Activated CD4-positive, alpha-beta T cell treated with anti-CD3 and anti-CD28 coated beads for 36 hours (primary cell): ENCODE measurements around the gene PDGFRB. TPM values are rescaled to one million over a fixed set of nuclear protein-coding genes. Genes with fewer than 3 reads are reported as not detected.

Experiments used
- ATAC-seq: fragments of 200-7000 bp; cut with Tn5 transposase; one replicate; pipeline ENCODE4 v1.10.0; 2021; ENCODE audit warnings: mild to moderate bottlenecking, moderate library complexity
- CTCF ChIA-PET: fragments of 350-600 bp; sonication (Branson Sonifier 250); formaldehyde crosslinking; loops from one replicate; lab custom pipeline; 2021; ENCODE audit warnings: antibody characterized with exemption; lab: Charles Lee
- POLR2A ChIA-PET: fragments of 350-600 bp; sonication (Branson Sonifier 250); formaldehyde crosslinking; loops from one replicate; lab custom pipeline; 2021; ENCODE audit warnings: antibody characterized with exemption, inconsistent platforms; lab: Charles Lee
- DNase-seq: peaks from one replicate; pipeline ENCODE4 v3.0.0-alpha.2; 2020
- H3K27ac Mint-ChIP-seq: one replicate; pipeline ENCODE4 v1.8.0; 2021; ENCODE audit warnings: mixed read lengths
- H3K27me3 Mint-ChIP-seq: one replicate; pipeline ENCODE4 v1.8.0; 2021; ENCODE audit warnings: mixed read lengths
- H3K36me3 Mint-ChIP-seq: one replicate; pipeline ENCODE4 v1.8.0; 2021; ENCODE audit warnings: low read depth, mixed read lengths
- H3K4me1 Mint-ChIP-seq: one replicate; pipeline ENCODE4 v1.8.0; 2021; ENCODE audit warnings: mixed read lengths
- H3K4me3 Mint-ChIP-seq: one replicate; pipeline ENCODE4 v1.8.0; 2021; ENCODE audit warnings: mild to moderate bottlenecking, moderate library complexity, mixed read lengths
- H3K9me3 Mint-ChIP-seq: one replicate; pipeline ENCODE4 v1.8.0; 2021; ENCODE audit warnings: low read depth, mixed read lengths
- intact Hi-C, 2 experiments: fragments of 100-400 bp; cut with DNase I in 1 of 2; cut with micrococcal nuclease in 1 of 2; formaldehyde crosslinking; loops; one replicate each; pipeline versions ENCODE4 v1.14.2 to v1.15.1; 2022 to 2024; cut with DNase I, micrococcal nuclease
- total RNA-seq, 2 experiments: library from RNA; stranded (reverse); gene quantifications; one replicate each; pipeline ENCODE4 v1.2.3, GENCODE V29; 2021

PDGFRB gene
- total RNA-seq, 2 experiments from 2014 or later: not detected

- CTCF ChIA-PET: interaction anchor here (0.7 to 1.3 kb wide), 6 partner anchors 9 to 459 kb away, joined by 3 read pairs; no protein-coding TSS in a partner anchor
Measured at GRCh38 chr5:150118561-150119229, 37.0 kb downstream of the PDGFRB start.

GRCh38 chr5:150117945-150118560 is 37.6 kb downstream of the PDGFRB start:
- Mint-ChIP-seq H3K4me3 (no peak overlapping the region), H3K36me3 (no peaks in the 10 kb centered on the region), H3K27me3 (no peaks in the 10 kb centered on the region), H3K4me1 (no peaks in the 10 kb centered on the region), H3K9me3 (no peaks in the 10 kb centered on the region), H3K27ac (no peak overlapping the region)
- DNase-seq (no peak), ATAC-seq (no peak)
- intact Hi-C loops: no loop called here
- ChIA-PET POLR2A (no interaction called here), CTCF (interaction anchor here (0.7 to 1.3 kb wide), 5 partner anchors 11 to 459 kb away, joined by 3 read pairs; no protein-coding TSS in a partner anchor)

More at GRCh38 chr5:150118561-150119229, 37.0 kb downstream of the PDGFRB start:
- no peak overlapping the region for H3K4me3 Mint-ChIP-seq
- intact Hi-C loops: no loop called here
- POLR2A ChIA-PET: no interaction called here
- ATAC-seq (no peak), DNase-seq (no peak)
- H3K27me3 Mint-ChIP-seq: no peaks in the 10 kb centered on the region
- no peak overlapping the region for H3K27ac Mint-ChIP-seq
- no peaks in the 10 kb centered on the region for H3K36me3 Mint-ChIP-seq
- H3K4me1 Mint-ChIP-seq: no peaks in the 10 kb centered on the region
- no peaks in the 10 kb centered on the region for H3K9me3 Mint-ChIP-seq

GRCh38 chr5:150116667-150117400 is 38.8 kb downstream of the PDGFRB start:
- DNase-seq (no peak), ATAC-seq (no peak)
- H3K4me1 Mint-ChIP-seq: no peaks in the 10 kb centered on the region
- no peaks in the 10 kb centered on the region for H3K36me3 Mint-ChIP-seq
- ChIA-PET POLR2A (interaction anchor here (0.6 kb wide), 1 partner anchor 126 kb away, joined by 4 read pairs; no protein-coding TSS in a partner anchor), CTCF (interaction anchor here (0.6 kb wide), 1 partner anchor 408 kb away, joined by 4 read pairs; no protein-coding TSS in a partner anchor)
- H3K27me3 Mint-ChIP-seq: no peaks in the 10 kb centered on the region
- no peaks in the 10 kb centered on the region for H3K9me3 Mint-ChIP-seq
- H3K4me3 Mint-ChIP-seq: no peak overlapping the region
- no peak overlapping the region for H3K27ac Mint-ChIP-seq
- intact Hi-C loops: no loop called here

GRCh38 chr5:150114773-150115408 is 40.8 kb downstream of the PDGFRB start:
- no peak overlapping the region for H3K4me3 Mint-ChIP-seq

GRCh38 chr5:150114102-150114641 is 41.5 kb downstream of the PDGFRB start:
- H3K9me3 Mint-ChIP-seq: no peaks in the 10 kb centered on the region
- ChIA-PET POLR2A (no interaction called here), CTCF (interaction anchor here (1.0 kb wide), 1 partner anchor 12 kb away, joined by 5 read pairs; no protein-coding TSS in a partner anchor)
- DNase-seq (no peak), ATAC-seq (no peak)
- intact Hi-C loops: no loop called here
- H3K4me1 Mint-ChIP-seq: no peaks in the 10 kb centered on the region
- no peak overlapping the region for H3K4me3 Mint-ChIP-seq
- no peaks in the 10 kb centered on the region for H3K27me3 Mint-ChIP-seq
- H3K36me3 Mint-ChIP-seq: no peaks in the 10 kb centered on the region
- H3K27ac Mint-ChIP-seq: no peak overlapping the region

More at GRCh38 chr5:150114773-150115408, 40.8 kb downstream of the PDGFRB start:
- no peaks in the 10 kb centered on the region for H3K36me3 Mint-ChIP-seq
- H3K27ac Mint-ChIP-seq: no peak overlapping the region
- ChIA-PET POLR2A (no interaction called here), CTCF (no interaction called here)
- ATAC-seq (no peak), DNase-seq (no peak)
- intact Hi-C loops: no loop called here
- H3K4me1 Mint-ChIP-seq: no peaks in the 10 kb centered on the region
- H3K9me3 Mint-ChIP-seq: no peaks in the 10 kb centered on the region
- no peaks in the 10 kb centered on the region for H3K27me3 Mint-ChIP-seq

- no peaks in the 10 kb centered on the region for H3K9me3 Mint-ChIP-seq
- DNase-seq (no peak), ATAC-seq (no peak)
- no peaks in the 10 kb centered on the region for H3K36me3 Mint-ChIP-seq
- intact Hi-C loops: no loop called here
- ChIA-PET CTCF (no interaction called here), POLR2A (no interaction called here)
- no peak overlapping the region for H3K4me3 Mint-ChIP-seq
- H3K4me1 Mint-ChIP-seq: no peaks in the 10 kb centered on the region
- H3K27me3 Mint-ChIP-seq: no peaks in the 10 kb centered on the region
- no peak overlapping the region for H3K27ac Mint-ChIP-seq
Measured at GRCh38 chr5:150113047-150113744, 42.4 kb downstream of the PDGFRB start.

GRCh38 chr5:150112201-150113046 is 43.2 kb downstream of the PDGFRB start:
- intact Hi-C loops: no loop called here
- Mint-ChIP-seq H3K4me3 (no peak overlapping the region), H3K9me3 (no peaks in the 10 kb centered on the region), H3K4me1 (no peaks in the 10 kb centered on the region), H3K36me3 (no peaks in the 10 kb centered on the region), H3K27ac (no peak overlapping the region), H3K27me3 (no peaks in the 10 kb centered on the region)
- ATAC-seq (no peak), DNase-seq (no peak)
- ChIA-PET CTCF (interaction anchor here (1.5 kb wide), 1 partner anchor 60 kb away, joined by 4 read pairs; no protein-coding TSS in a partner anchor), POLR2A (no interaction called here)

GRCh38 chr5:150111122-150111521 is 44.5 kb downstream of the PDGFRB start:
- Mint-ChIP-seq H3K27ac (no peak overlapping the region), H3K4me1 (no peaks in the 10 kb centered on the region), H3K27me3 (no peaks in the 10 kb centered on the region), H3K36me3 (no peaks in the 10 kb centered on the region), H3K9me3 (no peaks in the 10 kb centered on the region), H3K4me3 (no peak overlapping the region)
- DNase-seq (no peak), ATAC-seq (no peak)
- ChIA-PET POLR2A (no interaction called here), CTCF (interaction anchor here (0.5 to 1.5 kb wide), 3 partner anchors 61 to 317 kb away, joined by 3 to 4 read pairs (median 3); partner anchors contain the start of gene CAMK2A)
- intact Hi-C loops: no loop called here

- Mint-ChIP-seq H3K9me3 (no peaks in the 10 kb centered on the region), H3K4me3 (no peak overlapping the region), H3K4me1 (no peaks in the 10 kb centered on the region), H3K27ac (no peak overlapping the region), H3K36me3 (no peaks in the 10 kb centered on the region), H3K27me3 (no peaks in the 10 kb centered on the region)
- POLR2A ChIA-PET: no interaction called here
- intact Hi-C loops: no loop called here
- DNase-seq (no peak), ATAC-seq (no peak)
- CTCF ChIA-PET: interaction anchor here (0.6 to 0.9 kb wide), 2 partner anchors 9 to 340 kb away, joined by 3 to 4 read pairs; no protein-coding TSS in a partner anchor
Measured at GRCh38 chr5:150109921-150110320, 45.7 kb downstream of the PDGFRB start.
